Stimulated activated CD4-positive, alpha-beta T cell treated with anti-CD3 and anti-CD28 coated beads, Interleukin-12 subunit alpha, Interleukin-12 subunit beta, amount 100 ng/mL, for 48 hours (primary cell): Measurements from ENCODE around the gene PCDHGB1.
"Not testable (repeated sequence)": the region's sequence is repeated elsewhere in the genome, so short reads cannot be mapped to it uniquely, and the experiment has no call there.

Source experiments
- DNase-seq, 3 donors: peaks; one replicate each; pipeline ENCODE4 v3.0.0-alpha.2; 2020; ENCODE audit warnings: low read depth in 2 of 3, low spot score in 1 of 3

Gene PCDHGB1

GRCh38 chr5:141345327-141345726 lies 4.6 kb upstream of the PCDHGB1 start:
- no peak for DNase-seq

GRCh38 chr5:141346017-141346416 lies 3.9 kb upstream of the PCDHGB1 start:
- not testable (repeated sequence) for DNase-seq

- no peak for DNase-seq
Measured at GRCh38 chr5:141351591-141351990, 1.7 kb downstream of the PCDHGB1 start.

DNA sequence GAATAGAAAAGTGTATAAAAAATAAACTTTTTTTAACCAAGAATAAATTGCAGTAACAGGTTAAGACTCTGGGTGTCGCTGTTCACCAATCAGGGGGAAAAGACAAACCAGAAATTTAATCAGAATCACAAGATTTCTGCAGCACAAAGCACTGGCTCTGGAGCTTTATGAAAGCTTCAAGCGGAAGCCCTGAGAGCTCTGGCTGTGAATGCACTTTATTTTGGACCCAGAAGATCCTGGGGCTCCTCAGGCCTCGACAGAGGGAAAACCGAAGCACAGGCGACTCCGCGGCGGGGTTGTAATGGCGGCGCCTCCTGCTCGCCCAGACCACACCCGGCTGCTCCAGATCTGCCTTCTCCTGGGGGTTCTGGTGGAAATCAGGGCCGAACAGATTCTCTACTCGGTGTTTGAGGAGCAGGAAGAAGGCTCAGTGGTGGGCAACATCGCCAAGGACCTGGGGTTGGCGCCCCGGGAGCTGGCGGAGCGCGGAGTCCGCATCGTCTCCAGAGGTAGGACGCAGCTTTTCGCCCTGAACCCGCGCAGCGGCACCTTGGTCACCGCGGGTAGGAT lies 5.1 kb downstream of the PCDHGB1 start, which contains the start of gene PCDHGA4:
TSS of gene PCDHGA4 (plus strand) at position 122 of the 570 bp plus-strand sequence. CDS start at position 209, 87 bp downstream.
- DNase-seq = no peak

GRCh38 chr5:141355641-141356040 lies 5.7 kb downstream of the PCDHGB1 start:
- no peak for DNase-seq

DNA sequence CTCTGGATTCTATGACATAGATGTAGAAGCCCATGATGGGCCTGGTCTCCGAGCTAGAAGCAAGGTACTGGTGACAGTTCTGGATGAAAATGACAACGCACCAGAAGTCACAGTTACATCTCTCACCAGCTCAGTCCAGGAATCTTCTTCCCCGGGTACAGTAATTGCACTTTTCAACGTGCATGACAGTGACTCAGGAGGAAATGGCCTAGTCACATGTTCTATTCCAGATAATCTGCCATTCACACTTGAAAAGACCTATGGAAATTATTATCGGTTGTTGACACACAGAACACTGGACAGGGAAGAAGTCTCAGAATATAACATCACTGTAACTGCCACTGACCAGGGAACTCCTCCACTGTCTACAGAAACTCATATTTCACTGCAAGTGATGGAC lies 6.2 kb downstream of the PCDHGB1 start:
- DNase-seq = no peak

GRCh38 chr5:141356950-141357349 lies 7.1 kb downstream of the PCDHGB1 start:
- DNase-seq = no peak

- DNase-seq = no peak
Measured at GRCh38 chr5:141359790-141360426, 10.0 kb downstream of the PCDHGB1 start, which contains the start of gene PCDHGB2. Gene PCDHGB2 (plus strand): TSS chr5:141359994. CDS start chr5:141360136, 142 bp downstream.

- no peak for DNase-seq
Measured at GRCh38 chr5:141360685-141361084, 10.8 kb downstream of the PCDHGB1 start.

DNA sequence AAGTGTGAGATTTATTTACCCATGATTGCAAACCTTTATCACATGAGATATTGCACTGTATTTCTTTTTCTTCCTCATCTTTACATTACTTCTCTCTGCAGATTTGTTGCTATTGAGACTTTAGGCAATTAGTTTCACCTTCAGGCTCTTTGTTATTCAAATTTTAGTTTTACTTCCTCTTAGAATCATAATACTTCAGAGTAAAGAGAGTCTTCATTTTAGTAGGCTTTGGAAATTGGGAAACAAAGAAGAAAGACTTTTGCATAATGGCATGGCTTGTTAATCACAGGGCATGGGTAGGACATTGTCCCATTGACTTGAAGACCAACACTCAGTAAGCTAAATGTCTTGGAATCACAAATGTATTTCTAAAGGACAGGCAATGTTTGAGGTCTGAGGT lies 12.8 kb downstream of the PCDHGB1 start:
- DNase-seq = no peak

DNA sequence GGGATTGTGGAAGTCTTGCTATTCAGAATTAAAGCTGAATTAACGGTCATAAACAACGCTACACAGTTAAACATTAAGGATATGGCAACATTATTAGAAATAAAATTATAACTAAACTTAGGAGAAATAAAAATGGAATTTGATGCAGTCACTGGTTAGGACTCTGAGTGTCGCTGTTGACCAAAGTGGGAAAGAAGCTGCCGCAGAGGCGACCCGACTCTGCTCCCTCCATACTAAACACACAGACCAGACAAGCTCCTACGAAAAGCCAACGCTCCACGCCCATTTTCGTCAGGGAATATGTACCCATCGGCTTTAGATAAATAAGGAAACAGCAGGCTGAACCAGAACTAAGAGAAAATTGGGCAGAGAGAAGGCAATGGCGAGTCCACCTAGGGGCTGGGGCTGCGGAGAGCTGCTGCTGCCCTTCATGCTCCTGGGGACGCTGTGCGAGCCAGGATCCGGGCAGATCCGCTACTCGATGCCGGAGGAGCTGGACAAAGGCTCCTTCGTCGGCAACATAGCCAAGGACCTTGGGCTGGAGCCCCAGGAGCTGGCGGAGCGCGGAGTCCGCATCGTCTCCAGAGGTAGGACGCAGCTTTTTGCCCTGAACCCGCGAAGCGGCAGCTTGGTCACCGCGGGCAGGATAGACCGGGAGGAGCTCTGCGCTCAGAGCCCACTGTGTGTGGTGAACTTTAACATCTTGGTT lies 14.2 kb downstream of the PCDHGB1 start, which contains the start of gene PCDHGA5:
TSS of gene PCDHGA5 (plus strand) at position 211 of the 709 bp plus-strand sequence. CDS start at position 380, 169 bp downstream.
- DNase-seq = no peak

- no peak for DNase-seq
Measured at GRCh38 chr5:141366016-141366896, 16.4 kb downstream of the PCDHGB1 start.

GRCh38 chr5:141369994-141370848 lies 20.3 kb downstream of the PCDHGB1 start, which contains the start of gene PCDHGB3:
Gene PCDHGB3 (plus strand): TSS chr5:141370242. CDS start chr5:141370395, 153 bp downstream.
- peak in 1 of 3 donors; percentile 12 for DNase-seq

DNA sequence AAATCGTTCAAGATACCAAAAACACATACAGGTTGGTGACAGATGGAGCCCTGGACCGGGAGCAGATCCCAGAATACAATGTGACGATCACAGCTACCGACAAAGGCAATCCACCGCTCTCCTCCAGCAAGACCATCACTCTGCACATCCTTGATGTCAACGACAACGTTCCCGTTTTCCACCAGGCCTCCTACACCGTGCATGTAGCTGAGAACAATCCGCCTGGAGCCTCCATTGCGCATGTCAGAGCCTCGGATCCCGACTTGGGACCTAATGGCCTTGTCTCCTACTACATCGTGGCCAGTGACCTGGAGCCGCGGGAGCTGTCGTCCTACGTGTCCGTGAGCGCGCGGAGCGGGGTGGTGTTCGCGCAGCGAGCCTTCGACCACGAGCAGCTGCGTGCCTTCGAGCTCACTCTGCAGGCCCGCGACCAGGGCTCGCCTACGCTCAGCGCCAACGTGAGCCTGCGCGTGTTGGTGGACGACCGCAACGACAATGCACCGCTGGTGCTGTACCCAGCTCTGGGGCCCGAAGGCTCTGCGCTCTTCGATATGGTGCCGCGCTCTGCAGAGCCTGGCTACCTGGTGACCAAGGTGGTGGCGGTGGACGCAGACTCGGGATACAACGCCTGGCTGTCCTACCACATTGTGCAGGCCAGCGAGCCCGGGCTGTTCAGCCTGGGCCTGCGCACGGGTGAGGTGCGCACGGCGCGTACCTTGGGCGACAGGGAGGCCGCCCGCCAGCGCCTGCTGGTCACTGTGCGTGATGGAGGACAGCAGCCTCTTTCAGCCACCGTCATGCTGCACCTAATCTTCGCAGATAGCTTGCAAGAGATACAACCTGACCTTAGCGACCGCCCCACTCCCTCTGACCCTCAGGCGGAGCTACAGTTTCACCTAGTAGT lies 21.9 kb downstream of the PCDHGB1 start:
- DNase-seq = no peak

DNA sequence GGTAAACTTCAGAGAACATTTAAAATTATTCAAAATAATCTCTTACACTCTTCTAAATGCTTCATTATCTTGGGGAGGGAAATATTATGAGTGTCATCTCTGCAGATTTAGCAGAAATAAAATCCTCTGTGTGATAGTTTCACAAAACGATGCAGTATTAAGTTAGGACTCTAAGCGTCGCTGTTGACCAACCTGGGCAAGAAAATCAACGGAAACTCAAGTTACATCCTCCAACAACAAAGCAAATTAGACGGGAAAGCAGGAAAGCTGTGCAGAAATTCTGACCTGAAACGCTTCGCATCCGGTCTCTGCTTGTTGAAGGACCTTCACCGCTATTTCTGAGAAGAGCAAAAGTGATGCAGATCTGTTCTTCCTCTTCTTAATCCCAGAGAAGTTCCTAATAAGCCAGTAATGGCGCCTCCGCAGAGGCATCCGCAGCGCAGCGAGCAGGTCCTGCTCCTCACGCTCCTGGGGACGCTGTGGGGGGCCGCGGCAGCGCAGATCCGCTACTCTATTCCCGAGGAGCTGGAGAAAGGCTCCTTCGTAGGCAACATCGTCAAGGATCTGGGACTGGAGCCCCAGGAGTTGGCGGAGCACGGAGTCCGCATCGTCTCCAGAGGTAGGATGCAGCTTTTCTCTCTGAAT lies 23.9 kb downstream of the PCDHGB1 start, which contains the start of gene PCDHGA6:
TSS of gene PCDHGA6 (plus strand) at position 219 of the 645 bp plus-strand sequence. CDS start at position 412, 193 bp downstream.
- DNase-seq = no peak

DNA sequence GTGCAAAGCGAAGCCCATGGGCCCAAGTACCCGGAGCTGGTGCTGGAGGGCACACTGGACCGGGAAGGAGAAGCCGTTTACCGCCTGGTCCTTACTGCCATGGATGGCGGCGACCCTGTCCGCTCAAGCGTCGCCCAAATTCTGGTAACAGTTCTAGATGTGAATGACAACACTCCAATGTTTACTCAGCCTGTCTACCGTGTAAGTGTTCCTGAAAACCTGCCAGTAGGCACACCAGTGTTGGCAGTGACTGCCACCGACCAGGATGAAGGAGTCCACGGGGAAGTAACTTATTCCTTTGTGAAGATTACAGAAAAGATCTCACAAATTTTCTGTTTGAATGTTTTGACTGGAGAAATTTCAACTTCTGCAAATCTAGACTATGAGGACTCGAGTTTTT lies 24.7 kb downstream of the PCDHGB1 start:
- no peak for DNase-seq

GRCh38 chr5:141375444-141376155 lies 25.7 kb downstream of the PCDHGB1 start:
- DNase-seq = not testable (repeated sequence)
